Measurements from ENCODE around the gene ZNF689.
A peak's percentile ranks its signal among the peaks of the same experiment; 100 is the strongest.

ZNF689 gene

GRCh38 chr16:30559690-30560089, 50.5 kb downstream of the ZNF689 start:
- DNase-seq, result no peak

DNA sequence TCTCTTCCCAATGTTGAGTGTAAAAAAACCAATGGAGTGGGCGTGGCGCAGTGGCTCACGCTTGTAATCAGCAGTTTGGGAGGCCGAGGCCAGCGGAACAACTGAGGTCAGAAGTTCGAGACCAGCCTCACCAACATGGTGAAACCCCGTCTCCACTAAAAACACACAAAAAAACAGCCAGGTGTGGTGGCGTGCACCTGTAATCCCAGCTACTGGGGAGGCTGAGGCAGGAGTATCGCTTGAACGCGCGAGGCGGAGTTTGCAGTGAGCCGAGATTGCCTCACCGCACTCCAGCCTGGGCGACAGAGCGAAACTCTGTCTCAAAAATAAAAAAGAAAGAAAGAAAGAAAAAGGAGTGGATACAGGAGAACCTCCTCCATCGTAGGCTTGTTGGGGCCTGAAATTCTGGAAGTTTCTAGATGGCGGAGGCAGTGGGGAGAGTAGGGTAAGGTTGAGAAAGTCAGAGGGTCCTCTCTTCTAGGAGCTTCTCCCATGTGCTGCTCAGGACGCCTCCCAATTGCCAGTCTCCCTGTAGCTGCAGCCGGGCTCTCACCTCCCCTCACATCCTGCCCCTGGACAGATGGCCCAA, 51.3 kb downstream of the ZNF689 start:
- no peak for DNase-seq

- DNase-seq, result peak; percentile 78 to 89
Measured at GRCh38 chr16:30557957-30558788, 52.0 kb downstream of the ZNF689 start, which contains the start of gene ZNF764. Gene ZNF764 (minus strand): TSS chr16:30558374. CDS start chr16:30558182, 192 bp downstream.

- DNase-seq, result no peak
Measured at GRCh38 chr16:30557707-30557956, 52.6 kb downstream of the ZNF689 start.

GRCh38 chr16:30556125-30556473, 54.1 kb downstream of the ZNF689 start:
- no peak for DNase-seq

DNA sequence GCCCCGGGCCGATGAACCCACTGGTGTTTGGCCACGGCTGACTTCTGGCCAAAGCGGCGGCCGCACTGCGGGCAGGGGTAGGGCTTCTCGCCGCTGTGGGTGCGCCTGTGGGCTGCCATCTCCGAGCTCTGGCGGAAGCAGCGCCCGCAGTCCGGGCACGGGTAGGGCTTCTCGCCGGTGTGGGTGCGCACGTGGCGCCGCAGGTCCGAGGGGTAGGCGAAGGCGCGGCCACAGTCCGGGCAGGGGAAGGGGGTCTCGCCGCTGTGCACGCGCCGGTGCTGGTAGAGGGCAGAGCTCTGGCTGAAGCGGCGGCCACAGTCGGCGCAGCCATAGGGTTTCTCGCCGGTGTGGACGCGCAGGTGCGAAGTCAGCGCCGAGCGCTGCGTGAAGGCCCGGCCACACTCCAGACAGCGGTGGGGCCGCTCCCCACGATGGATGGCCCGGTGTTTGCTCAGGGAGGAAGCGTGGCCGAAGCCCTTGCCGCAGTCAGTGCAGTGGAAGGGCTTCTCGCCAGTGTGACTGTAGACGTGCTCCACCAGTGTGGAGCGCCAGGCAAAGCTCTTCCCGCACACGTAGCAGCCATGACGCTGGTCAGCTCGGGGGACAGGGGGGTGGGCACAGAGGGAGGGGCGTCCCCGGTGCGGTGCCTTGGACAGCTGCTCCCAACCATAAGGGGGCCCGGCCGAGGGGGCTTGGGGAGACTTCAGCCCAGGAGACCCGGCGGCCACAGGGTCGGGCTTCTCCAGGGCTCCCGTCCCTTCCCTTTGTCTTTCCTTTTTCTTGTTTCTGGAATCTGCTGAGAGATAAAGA, 54.7 kb downstream of the ZNF689 start:
- no peak for DNase-seq

DNA sequence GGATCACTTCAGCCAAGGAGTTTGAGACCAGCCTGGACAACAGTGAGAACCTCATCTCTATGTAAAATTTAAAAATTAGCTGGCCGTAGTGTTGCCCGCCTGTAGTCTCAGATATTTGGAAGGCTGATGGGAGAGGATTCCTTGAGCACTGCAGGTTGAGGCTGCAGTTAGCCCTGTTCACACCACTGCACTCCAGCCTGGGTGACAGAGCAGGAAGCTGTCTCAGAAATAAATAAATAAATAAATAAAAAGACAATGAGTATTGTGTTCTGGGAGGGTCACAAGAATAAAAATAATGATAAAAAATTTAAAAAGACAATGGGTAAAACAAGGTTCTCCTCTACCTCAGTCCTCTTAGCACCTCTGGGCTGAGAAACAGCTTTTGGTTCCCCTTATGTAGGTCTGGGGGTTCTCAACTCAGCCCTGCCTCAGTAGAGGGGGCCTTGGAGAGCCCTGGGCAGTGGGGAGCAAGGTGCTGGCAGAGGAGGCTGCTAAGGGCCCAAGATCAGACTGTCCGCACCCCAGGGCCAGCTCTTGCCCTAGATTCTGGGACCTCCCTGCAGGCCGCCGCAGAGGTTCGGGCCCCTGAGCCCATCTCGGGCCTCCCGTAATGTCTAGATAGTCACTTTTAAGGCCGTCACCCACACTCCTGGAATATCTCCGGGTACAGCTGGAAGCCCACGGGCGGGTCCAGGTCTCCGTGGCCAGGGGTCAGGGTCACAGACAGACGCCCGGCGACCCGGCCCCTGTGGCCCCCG, 55.5 kb downstream of the ZNF689 start:
- DNase-seq, result no peak

GRCh38 chr16:30553393-30553899, 56.7 kb downstream of the ZNF689 start:
- no peak for DNase-seq

DNA sequence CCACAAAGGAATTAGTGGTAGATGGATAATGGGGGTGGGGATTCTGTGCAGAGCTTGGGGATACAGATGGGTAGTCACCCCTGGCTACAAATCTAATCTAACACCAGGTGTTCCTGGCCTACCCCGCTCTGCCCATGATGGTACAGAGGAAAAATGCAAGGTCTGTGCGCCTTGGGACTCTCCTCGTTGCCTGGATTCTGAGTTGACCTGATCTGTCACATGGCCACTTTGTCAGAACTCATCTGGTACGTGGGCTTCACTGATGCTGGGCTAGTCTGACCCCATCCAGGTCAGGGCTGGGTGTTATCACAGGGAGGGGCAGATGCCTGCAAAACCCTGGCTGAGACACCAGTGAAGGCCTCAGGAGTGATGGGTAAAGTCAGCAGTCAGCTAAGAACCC, 57.2 kb downstream of the ZNF689 start:
- no peak for DNase-seq
